HEK293 (cell line): ENCODE data around the gene SLC16A10.
A peak's percentile ranks its signal among the peaks of the same experiment; 100 is the strongest.
"Not testable (repeated sequence)": the region's sequence is repeated elsewhere in the genome, so short reads cannot be mapped to it uniquely, and the experiment has no call there.

Experiments
- CTCF ChIA-PET: fragments of 350-600 bp; formaldehyde crosslinking; extraction: SDS; loops from one replicate; lab custom pipeline; 2021; ENCODE audit warnings: antibody characterized with exemption; lab: Yijun Ruan, JAX
- POLR2A ChIA-PET: fragments of 300-600 bp; formaldehyde crosslinking; extraction: SDS; loops from one replicate; lab custom pipeline; 2020; ENCODE audit warnings: antibody characterized with exemption, inconsistent platforms; lab: Yijun Ruan, JAX
- H3K27ac ChIP-seq: fragments of 200-500 bp; sonication (Bioruptor generic); 2 replicates; pipeline ENCODE4 v1.5.1; 2014; ENCODE audit warnings: low read depth, low read length, control low read depth, inconsistent platforms; ENCODE audit errors: extremely low read depth
- H3K36me3 ChIP-seq, 2 experiments: fragments of 200-500 bp in 1 of 2; sonication (Bioruptor generic) in 1 of 2; 1 replicate in 1 of 2; 2 replicates in 1 of 2; pipeline ENCODE4 v1.5.1; 2014 to 2017; ENCODE audit warnings: inconsistent platforms in 2 of 2, low read length in 2 of 2; ENCODE audit not compliant: control insufficient read depth in 2 of 2, insufficient read depth in 1 of 2
- H3K4me1 ChIP-seq: fragments of 200-500 bp; sonication (Bioruptor generic); 2 replicates; pipeline ENCODE4 v1.5.1; 2014; ENCODE audit warnings: mild to moderate bottlenecking, low read length, inconsistent platforms; ENCODE audit not compliant: control insufficient read depth, insufficient read depth
- H3K4me3 ChIP-seq: 2 replicates; pipeline ENCODE4 v1.5.1; 2011; ENCODE audit warnings: low read depth, mild to moderate bottlenecking, control low read depth, low read length, moderate library complexity
- H3K9me3 ChIP-seq: fragments of 200-500 bp; sonication (Bioruptor generic); 2 replicates; pipeline ENCODE4 v1.5.1; 2014; ENCODE audit warnings: low read depth, low read length, inconsistent platforms; ENCODE audit not compliant: control insufficient read depth, insufficient read depth
- CTCF ChIP-seq: fragments of 450-650 bp; formaldehyde crosslinking; IDR thresholded peaks from 2 replicates; pipeline ENCODE4 v1.5.1; 2016; ENCODE audit warnings: missing biosample characterization, missing genetic modification characterization
- EGR2 ChIP-seq: fragments of 450-650 bp; formaldehyde crosslinking; IDR thresholded peaks from 2 replicates; pipeline ENCODE4 v1.5.1; 2016; ENCODE audit warnings: low read depth, missing biosample characterization, missing genetic modification characterization
- SP7 ChIP-seq: fragments of 450-650 bp; formaldehyde crosslinking; IDR thresholded peaks from 2 replicates; pipeline ENCODE4 v1.5.1; 2016; ENCODE audit warnings: missing biosample characterization, missing genetic modification characterization
- YY1 ChIP-seq: fragments of 450-650 bp; formaldehyde crosslinking; IDR thresholded peaks from 2 replicates; pipeline ENCODE4 v1.5.1; 2018; ENCODE audit warnings: missing biosample characterization, missing genetic modification characterization
- ZBTB17 ChIP-seq: fragments of 450-650 bp; formaldehyde crosslinking; IDR thresholded peaks from 2 replicates; pipeline ENCODE4 v1.5.1; 2016; ENCODE audit warnings: missing biosample characterization, missing genetic modification characterization
- ZEB2 ChIP-seq: fragments of 450-650 bp; formaldehyde crosslinking; IDR thresholded peaks from 2 replicates; pipeline ENCODE4 v1.5.1; 2016; ENCODE audit warnings: missing biosample characterization, missing genetic modification characterization
- ZIC2 ChIP-seq: fragments of 450-650 bp; formaldehyde crosslinking; IDR thresholded peaks from 2 replicates; pipeline ENCODE4 v1.5.1; 2016; ENCODE audit warnings: missing biosample characterization, missing genetic modification characterization
- ZNF362 ChIP-seq: fragments of 450-650 bp; formaldehyde crosslinking; IDR thresholded peaks from 2 replicates; pipeline ENCODE4 v1.5.1; 2016; ENCODE audit warnings: missing biosample characterization, missing genetic modification characterization
- ZNF366 ChIP-seq: fragments of 450-650 bp; formaldehyde crosslinking; conservative IDR thresholded peaks from 2 replicates; pipeline ENCODE4 v1.5.1; 2016; ENCODE audit warnings: missing biosample characterization, missing genetic modification characterization
- ZNF394 ChIP-seq: fragments of 450-650 bp; formaldehyde crosslinking; IDR thresholded peaks from 2 replicates; pipeline ENCODE4 v1.5.1; 2016; ENCODE audit warnings: missing biosample characterization, missing genetic modification characterization, mild to moderate bottlenecking, moderate library complexity, borderline replicate concordance
- ZNF558 ChIP-seq: fragments of 450-650 bp; formaldehyde crosslinking; IDR thresholded peaks from 2 replicates; pipeline ENCODE4 v1.5.1; 2016; ENCODE audit warnings: missing biosample characterization, missing genetic modification characterization
- ZNF600 ChIP-seq: fragments of 450-650 bp; formaldehyde crosslinking; IDR thresholded peaks from 2 replicates; pipeline ENCODE4 v1.5.1; 2016; ENCODE audit warnings: missing biosample characterization, missing genetic modification characterization
- ZNF610 ChIP-seq: fragments of 450-650 bp; formaldehyde crosslinking; IDR thresholded peaks from 2 replicates; pipeline ENCODE4 v1.5.1; 2016; ENCODE audit warnings: missing biosample characterization, missing genetic modification characterization, borderline replicate concordance
- ZNF654 ChIP-seq: fragments of 450-650 bp; formaldehyde crosslinking; IDR thresholded peaks from 2 replicates; pipeline ENCODE4 v1.5.1; 2016; ENCODE audit warnings: low read depth, missing biosample characterization, missing genetic modification characterization
- ZNF660 ChIP-seq: fragments of 450-650 bp; IDR thresholded peaks from 2 replicates; pipeline ENCODE4 v1.5.1; 2018; ENCODE audit warnings: missing biosample characterization, mild to moderate bottlenecking, missing genetic modification characterization
- TF ChIP-seq, protein P1 (sequence below): fragments of 450-650 bp; formaldehyde crosslinking; IDR thresholded peaks from 2 replicates; pipeline ENCODE4 v1.5.1; 2016; ENCODE audit warnings: missing biosample characterization, missing genetic modification characterization
- TF ChIP-seq, protein P2 (sequence below): fragments of 450-650 bp; IDR thresholded peaks from 2 replicates; pipeline ENCODE4 v1.5.1; 2018; ENCODE audit warnings: missing biosample characterization, mild to moderate bottlenecking, missing genetic modification characterization
- TF ChIP-seq, protein P3 (sequence below): fragments of 450-650 bp; formaldehyde crosslinking; IDR thresholded peaks from 2 replicates; pipeline ENCODE4 v1.5.1; 2016; ENCODE audit warnings: missing biosample characterization, missing genetic modification characterization

SLC16A10 gene

GRCh38 chr6:111052171-111052570 is 35.1 kb upstream of the SLC16A10 start (continued):
- no peak for TF ChIP-seq ZEB2 (tag by site-specific recombination)

DNA sequence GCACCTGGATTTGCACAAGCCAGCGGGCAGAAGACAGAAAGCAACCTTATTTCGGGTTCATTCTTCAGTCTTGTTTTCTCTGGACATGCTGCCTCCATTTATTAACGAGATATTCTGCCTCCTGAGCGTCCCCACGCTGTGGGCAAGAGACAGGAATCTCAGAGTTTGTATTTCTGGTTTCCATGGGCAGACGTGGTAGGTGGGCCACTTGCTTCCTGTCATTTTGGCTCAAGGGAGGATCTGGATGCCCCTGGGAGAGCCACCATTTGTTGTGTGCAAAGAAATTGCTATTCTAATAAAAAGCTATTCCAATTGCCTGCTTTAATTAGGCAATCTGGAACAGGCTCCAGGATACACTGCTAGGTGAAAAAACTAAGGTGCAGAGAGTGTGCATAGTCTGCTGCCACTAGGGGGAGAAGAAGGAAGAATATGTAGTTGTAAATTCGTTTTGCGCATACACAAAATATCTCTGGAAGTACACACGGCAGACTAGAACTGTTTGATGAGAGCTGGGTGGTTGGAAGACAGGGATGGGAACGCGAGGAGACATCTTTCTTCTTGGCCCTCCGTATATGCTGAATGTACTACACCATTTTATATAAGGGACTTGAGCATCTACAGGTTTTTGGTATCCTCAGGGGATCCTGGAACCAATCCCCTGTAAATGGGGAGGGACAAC is 30.1 kb upstream of the SLC16A10 start:
- 0 out of 2 replicates have a peak, but pooled peaks have one; percentile 31 for TF ChIP-seq ZNF362 (tag by site-specific recombination)
- peak; percentile 66 for TF ChIP-seq ZNF654 (tag by site-specific recombination)
- peak; percentile 45; the same call in 1 of the 2 replicates for TF ChIP-seq ZNF558
- 0 out of 2 replicates have a peak, but pooled peaks have one; percentile 22 for TF ChIP-seq ZNF600
- TF ChIP-seq CTCF: peak; percentile 51; the same call in 1 of the 2 replicates
- TF ChIP-seq ZNF366 (tag by site-specific recombination): 0 out of 2 replicates have a peak, but pooled peaks have one; percentile 29
- TF ChIP-seq SP7: no peak
- TF ChIP-seq, protein P1, sequence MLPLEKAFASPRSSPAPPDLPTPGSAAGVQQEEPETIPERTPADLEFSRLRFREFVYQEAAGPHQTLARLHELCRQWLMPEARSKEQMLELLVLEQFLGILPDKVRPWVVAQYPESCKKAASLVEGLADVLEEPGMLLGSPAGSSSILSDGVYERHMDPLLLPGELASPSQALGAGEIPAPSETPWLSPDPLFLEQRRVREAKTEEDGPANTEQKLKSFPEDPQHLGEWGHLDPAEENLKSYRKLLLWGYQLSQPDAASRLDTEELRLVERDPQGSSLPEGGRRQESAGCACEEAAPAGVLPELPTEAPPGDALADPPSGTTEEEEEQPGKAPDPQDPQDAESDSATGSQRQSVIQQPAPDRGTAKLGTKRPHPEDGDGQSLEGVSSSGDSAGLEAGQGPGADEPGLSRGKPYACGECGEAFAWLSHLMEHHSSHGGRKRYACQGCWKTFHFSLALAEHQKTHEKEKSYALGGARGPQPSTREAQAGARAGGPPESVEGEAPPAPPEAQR (tag by site-specific recombination): no peak
- peak; percentile 37; the same call in 1 of the 2 replicates for TF ChIP-seq ZBTB17
- TF ChIP-seq, protein P2, sequence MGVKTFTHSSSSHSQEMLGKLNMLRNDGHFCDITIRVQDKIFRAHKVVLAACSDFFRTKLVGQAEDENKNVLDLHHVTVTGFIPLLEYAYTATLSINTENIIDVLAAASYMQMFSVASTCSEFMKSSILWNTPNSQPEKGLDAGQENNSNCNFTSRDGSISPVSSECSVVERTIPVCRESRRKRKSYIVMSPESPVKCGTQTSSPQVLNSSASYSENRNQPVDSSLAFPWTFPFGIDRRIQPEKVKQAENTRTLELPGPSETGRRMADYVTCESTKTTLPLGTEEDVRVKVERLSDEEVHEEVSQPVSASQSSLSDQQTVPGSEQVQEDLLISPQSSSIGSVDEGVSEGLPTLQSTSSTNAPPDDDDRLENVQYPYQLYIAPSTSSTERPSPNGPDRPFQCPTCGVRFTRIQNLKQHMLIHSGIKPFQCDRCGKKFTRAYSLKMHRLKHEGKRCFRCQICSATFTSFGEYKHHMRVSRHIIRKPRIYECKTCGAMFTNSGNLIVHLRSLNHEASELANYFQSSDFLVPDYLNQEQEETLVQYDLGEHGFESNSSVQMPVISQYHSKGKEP: no peak
- peak; percentile 79; the same call in 1 of the 2 replicates for TF ChIP-seq ZNF660
- ChIA-PET CTCF (interaction anchor here (0.6 to 3.5 kb wide), 52 partner anchors 8 to 984 kb away, joined by 3 to 37 read pairs (median 4); no protein-coding TSS in a partner anchor), POLR2A (interaction anchor here (0.8 to 0.9 kb wide), 2 partner anchors 11 to 202 kb away, joined by 3 read pairs; a partner anchor contains a TSS)

GRCh38 chr6:111061508-111061907 is 25.8 kb upstream of the SLC16A10 start:
- Histone ChIP-seq H3K4me3 (no peak overlapping the region), H3K9me3 (no peaks in the 10 kb centered on the region), H3K27ac (no peak overlapping the region), H3K4me1 (no peaks in the 10 kb centered on the region), H3K36me3 (no peaks in the 10 kb centered on the region; a peak in 1 of 3 replicates)
- TF ChIP-seq ZNF394 (no peak), ZIC2 (tag by site-specific recombination) (0 out of 2 replicates have a peak, but pooled peaks have one; percentile 23), YY1 (tag by site-specific recombination) (no peak), EGR2 (tag by site-specific recombination) (peak; percentile 24; the same call in 1 of the 2 replicates), ZNF610 (peak; percentile 80; the same call in 1 of the 2 replicates)
- TF ChIP-seq, protein P3, sequence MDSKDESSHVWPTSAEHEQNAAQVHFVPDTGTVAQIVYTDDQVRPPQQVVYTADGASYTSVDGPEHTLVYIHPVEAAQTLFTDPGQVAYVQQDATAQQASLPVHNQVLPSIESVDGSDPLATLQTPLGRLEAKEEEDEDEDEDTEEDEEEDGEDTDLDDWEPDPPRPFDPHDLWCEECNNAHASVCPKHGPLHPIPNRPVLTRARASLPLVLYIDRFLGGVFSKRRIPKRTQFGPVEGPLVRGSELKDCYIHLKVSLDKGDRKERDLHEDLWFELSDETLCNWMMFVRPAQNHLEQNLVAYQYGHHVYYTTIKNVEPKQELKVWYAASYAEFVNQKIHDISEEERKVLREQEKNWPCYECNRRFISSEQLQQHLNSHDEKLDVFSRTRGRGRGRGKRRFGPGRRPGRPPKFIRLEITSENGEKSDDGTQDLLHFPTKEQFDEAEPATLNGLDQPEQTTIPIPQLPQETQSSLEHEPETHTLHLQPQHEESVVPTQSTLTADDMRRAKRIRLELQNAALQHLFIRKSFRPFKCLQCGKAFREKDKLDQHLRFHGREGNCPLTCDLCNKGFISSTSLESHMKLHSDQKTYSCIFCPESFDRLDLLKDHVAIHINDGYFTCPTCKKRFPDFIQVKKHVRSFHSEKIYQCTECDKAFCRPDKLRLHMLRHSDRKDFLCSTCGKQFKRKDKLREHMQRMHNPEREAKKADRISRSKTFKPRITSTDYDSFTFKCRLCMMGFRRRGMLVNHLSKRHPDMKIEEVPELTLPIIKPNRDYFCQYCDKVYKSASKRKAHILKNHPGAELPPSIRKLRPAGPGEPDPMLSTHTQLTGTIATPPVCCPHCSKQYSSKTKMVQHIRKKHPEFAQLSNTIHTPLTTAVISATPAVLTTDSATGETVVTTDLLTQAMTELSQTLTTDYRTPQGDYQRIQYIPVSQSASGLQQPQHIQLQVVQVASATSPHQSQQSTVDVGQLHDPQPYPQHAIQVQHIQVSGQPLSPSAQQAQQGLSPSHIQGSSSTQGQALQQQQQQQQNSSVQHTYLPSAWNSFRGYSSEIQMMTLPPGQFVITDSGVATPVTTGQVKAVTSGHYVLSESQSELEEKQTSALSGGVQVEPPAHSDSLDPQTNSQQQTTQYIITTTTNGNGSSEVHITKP (tag by site-specific recombination): 0 out of 2 replicates have a peak, but pooled peaks have one; percentile 14
- POLR2A ChIA-PET: no interaction called here
- CTCF ChIA-PET: interaction anchor here (0.5 to 1.3 kb wide), 2 partner anchors 149 to 604 kb away, joined by 3 read pairs; no protein-coding TSS in a partner anchor

More for the DNA sequence above, 30.1 kb upstream of the SLC16A10 start:
- Histone ChIP-seq H3K36me3 (no peaks in the 10 kb centered on the region; a peak in 1 of 3 replicates), H3K9me3 (no peaks in the 10 kb centered on the region), H3K27ac (no peak overlapping the region), H3K4me3 (no peak overlapping the region), H3K4me1 (no peaks in the 10 kb centered on the region)

GRCh38 chr6:111061985-111062384 is 25.3 kb upstream of the SLC16A10 start:
- H3K9me3 ChIP-seq, H3K4me3 ChIP-seq, H3K36me3 ChIP-seq, POLR2A ChIA-PET, H3K4me1 ChIP-seq, H3K27ac ChIP-seq: not testable (repeated sequence)
- CTCF ChIA-PET: interaction anchor here (0.5 to 1.3 kb wide), 2 partner anchors 148 to 604 kb away, joined by 3 read pairs; no protein-coding TSS in a partner anchor
